NCI-H146 (cell line): Measurements from ENCODE around the gene WWTR1.

Experiments used
- DNase-seq: peaks from one replicate; lab custom pipeline; 2025; lab: John Stamatoyannopoulos, UW

WWTR1 gene

GRCh38 chr3:149566292-149566975 lies 91.4 kb downstream of the WWTR1 start:
- no peak for DNase-seq

- no peak for DNase-seq
These were observed 93.7 kb downstream of the WWTR1 start for GRCh38 chr3:149564079-149564478.

- no peak for DNase-seq
These were observed 94.7 kb downstream of the WWTR1 start for GRCh38 chr3:149563114-149563513.

GRCh38 chr3:149560617-149561016 lies 97.2 kb downstream of the WWTR1 start:
- no peak for DNase-seq

- no peak for DNase-seq
These were observed 97.8 kb downstream of the WWTR1 start for GRCh38 chr3:149560001-149560400.

GRCh38 chr3:149559525-149559924 lies 98.3 kb downstream of the WWTR1 start:
- DNase-seq, result no peak

GRCh38 chr3:149555927-149556326 lies 101.9 kb downstream of the WWTR1 start:
- DNase-seq, result no peak

GRCh38 chr3:149554826-149555225 lies 103.0 kb downstream of the WWTR1 start:
- no peak for DNase-seq

- DNase-seq, result no peak
These were observed 103.9 kb downstream of the WWTR1 start for GRCh38 chr3:149553781-149554451.

GRCh38 chr3:149552700-149553099 lies 105.1 kb downstream of the WWTR1 start:
- no peak for DNase-seq

- DNase-seq, result no peak
These were observed 106.3 kb downstream of the WWTR1 start for GRCh38 chr3:149551500-149551899.

- DNase-seq, result no peak
These were observed 109.2 kb downstream of the WWTR1 start for GRCh38 chr3:149548669-149549065.

GRCh38 chr3:149547954-149548668 lies 109.7 kb downstream of the WWTR1 start:
- no peak for DNase-seq

GRCh38 chr3:149547413-149547812 lies 110.4 kb downstream of the WWTR1 start:
- DNase-seq, result no peak

- no peak for DNase-seq
These were observed 112.8 kb downstream of the WWTR1 start for GRCh38 chr3:149545049-149545448.

GRCh38 chr3:149542375-149543312 lies 115.2 kb downstream of the WWTR1 start:
- DNase-seq, result no peak

GRCh38 chr3:149541091-149541491 lies 116.7 kb downstream of the WWTR1 start:
- no peak for DNase-seq

GRCh38 chr3:149538371-149538770 lies 119.5 kb downstream of the WWTR1 start:
- no peak for DNase-seq

- peak; percentile 14 for DNase-seq
These were observed 121.4 kb downstream of the WWTR1 start for GRCh38 chr3:149536429-149536828.

GRCh38 chr3:149535333-149535685 lies 122.5 kb downstream of the WWTR1 start:
- peak; percentile 27 for DNase-seq

- peak; percentile 65 for DNase-seq
These were observed 123.0 kb downstream of the WWTR1 start for GRCh38 chr3:149534671-149535332.

GRCh38 chr3:149534082-149534481 lies 123.7 kb downstream of the WWTR1 start:
- DNase-seq, result no peak
